HepG2 (cell line): Measurements from ENCODE around the gene ZNF341. TPM values are rescaled to one million over a fixed set of nuclear protein-coding genes. Genes with fewer than 3 reads are reported as not detected.

Source experiments
- BRCA1 ChIP-seq: sonication (generic); formaldehyde crosslinking; IDR thresholded peaks from 2 replicates; pipeline ENCODE4 v1.4.0; 2020; ENCODE audit warnings: missing genetic modification reagents
- GATA4 ChIP-seq: sonication (generic); IDR thresholded peaks from 2 replicates; pipeline ENCODE4 v1.6.1; 2016; ENCODE audit warnings: antibody characterized with exemption, low read depth, borderline replicate concordance
- HNRNPH1 ChIP-seq: fragments of 200-400 bp; formaldehyde crosslinking; optimal IDR thresholded peaks from 2 replicates; pipeline ENCODE3; 2017; ENCODE audit warnings: mild to moderate bottlenecking, low read depth, low read length
- IRF2 ChIP-seq: IDR thresholded peaks from 2 replicates; pipeline ENCODE4 v1.6.1; 2018; ENCODE audit warnings: missing genetic modification reagents, missing compliant biosample characterization
- ONECUT2 ChIP-seq: sonication (generic); formaldehyde crosslinking; IDR thresholded peaks from 2 replicates; pipeline ENCODE4 v1.4.0; 2020; ENCODE audit warnings: missing genetic modification reagents
- PHB2 ChIP-seq: fragments of 450-650 bp; IDR thresholded peaks from 2 replicates; pipeline ENCODE4 v1.6.1; 2018; ENCODE audit not compliant: partially characterized antibody
- PHF20 ChIP-seq: sonication (generic); formaldehyde crosslinking; IDR thresholded peaks from 2 replicates; pipeline ENCODE4 v1.5.0; 2020; ENCODE audit warnings: mild to moderate bottlenecking, missing genetic modification reagents
- TSC22D2 ChIP-seq: sonication (generic); formaldehyde crosslinking; IDR thresholded peaks from 2 replicates; pipeline ENCODE4 v1.5.1; 2020; ENCODE audit warnings: missing genetic modification reagents, mild to moderate bottlenecking, borderline replicate concordance
- ZBTB3 ChIP-seq: sonication (generic); formaldehyde crosslinking; IDR thresholded peaks from 2 replicates; pipeline ENCODE4 v1.4.0; 2020; ENCODE audit warnings: low read depth, mild to moderate bottlenecking, moderate library complexity, missing genetic modification reagents, borderline replicate concordance
- ZBTB8A ChIP-seq: sonication (generic); formaldehyde crosslinking; IDR thresholded peaks from 2 replicates; pipeline ENCODE4 v1.4.0; 2020; ENCODE audit warnings: mild to moderate bottlenecking, low read depth, missing genetic modification reagents, borderline replicate concordance
- ZFYVE20 ChIP-seq: sonication (generic); formaldehyde crosslinking; IDR thresholded peaks from 2 replicates; pipeline ENCODE4 v1.8.0; 2023; ENCODE audit warnings: low read depth, mild to moderate bottlenecking, moderate library complexity, missing genetic modification reagents, borderline replicate concordance
- ZNF501 ChIP-seq: sonication (generic); formaldehyde crosslinking; IDR thresholded peaks from 2 replicates; pipeline ENCODE4 v1.5.1; 2020; ENCODE audit warnings: mild to moderate bottlenecking, moderate library complexity, missing genetic modification reagents
- ZNF709 ChIP-seq: sonication (generic); formaldehyde crosslinking; IDR thresholded peaks from 2 replicates; pipeline ENCODE4 v1.5.0; 2020; ENCODE audit warnings: mild to moderate bottlenecking, missing genetic modification reagents
- polyA plus RNA-seq, 8 experiments: library from polyadenylated mRNA; depleted of rRNA in 3 of 8; stranded (reverse) in 7 of 8; unstranded in 1 of 8; fragments of >200 nt; fragmentation: Illumina TruSeq in 4 of 8; extraction: Trizol in 4 of 8; gene quantifications; 2 replicates each; pipeline versions ENCODE4 v1.2.1 to v1.2.3, GENCODE V29; 2011 to 2016; ENCODE audit warnings: low read depth in 4 of 8, missing spikeins in 1 of 8, mixed read lengths in 1 of 8; ENCODE audit not compliant: insufficient read depth in 1 of 8
- total RNA-seq, 5 experiments: library from RNA; depleted of rRNA; stranded (reverse); fragments of >200 nt; fragmentation: Illumina TruSeq; extraction: Trizol; gene quantifications; 2 replicates each; pipeline ENCODE4 v1.2.3, GENCODE V29; 2016; ENCODE audit warnings: low read depth in 1 of 5
- TF ChIP-seq, protein P1 (sequence below): sonication (generic); formaldehyde crosslinking; conservative IDR thresholded peaks from 2 replicates; pipeline ENCODE4 v1.4.0; 2020; ENCODE audit warnings: mild to moderate bottlenecking, missing genetic modification reagents, moderate library complexity
- TF ChIP-seq, protein P2 (sequence below): sonication (generic); formaldehyde crosslinking; IDR thresholded peaks from 2 replicates; pipeline ENCODE4 v1.9.0; 2021; ENCODE audit warnings: missing genetic modification reagents, borderline replicate concordance
- TF ChIP-seq, protein P3 (sequence below), 2 experiments: IDR thresholded peaks; 2 replicates each; pipeline ENCODE4 v1.6.1; 2011 to 2012; ENCODE audit warnings: low read length in 2 of 2, borderline replicate concordance in 1 of 2, low read depth in 1 of 2, mild to moderate bottlenecking in 1 of 2, moderate library complexity in 1 of 2
- TF ChIP-seq, protein P4 (sequence below): sonication (generic); formaldehyde crosslinking; conservative IDR thresholded peaks from 2 replicates; pipeline ENCODE4 v1.5.0; 2020; ENCODE audit warnings: missing genetic modification reagents

Gene ZNF341
- total and polyA plus RNA-seq, 2 of the 13 experiments (the other 11 are each of a cell fraction or from before 2014, with no cell fraction given), result 1.1 to 2.2 TPM

DNA sequence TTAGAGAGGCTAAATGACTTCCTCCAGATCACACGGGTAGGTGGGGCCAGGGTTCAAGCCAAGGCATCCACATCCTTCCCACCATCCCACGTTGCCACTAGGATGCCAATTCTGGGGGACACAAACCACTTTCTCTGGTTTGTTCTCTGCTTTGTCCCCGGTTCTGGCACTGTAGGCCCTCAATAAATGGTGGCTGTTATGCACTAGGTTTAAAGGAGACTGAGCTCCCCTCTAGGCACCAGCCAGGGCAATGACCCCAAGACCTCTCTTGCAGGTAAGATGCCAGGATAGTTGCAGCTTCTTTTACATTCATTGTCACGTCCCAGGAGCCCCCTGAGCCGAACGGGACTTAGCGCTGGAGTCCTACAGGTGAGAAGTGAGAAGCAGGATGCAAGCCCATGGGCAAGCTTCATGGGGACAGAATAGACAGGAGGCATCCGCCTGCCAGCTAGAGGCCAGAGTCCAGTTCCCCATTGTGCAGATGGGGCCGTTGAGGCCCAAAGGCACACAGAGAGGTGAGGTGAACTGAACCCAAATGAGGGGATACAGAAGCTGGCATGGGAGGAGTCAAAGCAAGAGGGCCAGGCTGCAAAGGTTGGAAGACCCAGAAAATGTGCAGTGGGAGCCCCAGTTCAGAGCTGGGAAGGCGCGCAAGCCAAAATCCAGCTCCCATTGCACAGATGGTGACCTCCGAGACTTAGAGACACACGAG, 12.4 kb upstream of the ZNF341 start (continued):
- TF ChIP-seq, protein P1, sequence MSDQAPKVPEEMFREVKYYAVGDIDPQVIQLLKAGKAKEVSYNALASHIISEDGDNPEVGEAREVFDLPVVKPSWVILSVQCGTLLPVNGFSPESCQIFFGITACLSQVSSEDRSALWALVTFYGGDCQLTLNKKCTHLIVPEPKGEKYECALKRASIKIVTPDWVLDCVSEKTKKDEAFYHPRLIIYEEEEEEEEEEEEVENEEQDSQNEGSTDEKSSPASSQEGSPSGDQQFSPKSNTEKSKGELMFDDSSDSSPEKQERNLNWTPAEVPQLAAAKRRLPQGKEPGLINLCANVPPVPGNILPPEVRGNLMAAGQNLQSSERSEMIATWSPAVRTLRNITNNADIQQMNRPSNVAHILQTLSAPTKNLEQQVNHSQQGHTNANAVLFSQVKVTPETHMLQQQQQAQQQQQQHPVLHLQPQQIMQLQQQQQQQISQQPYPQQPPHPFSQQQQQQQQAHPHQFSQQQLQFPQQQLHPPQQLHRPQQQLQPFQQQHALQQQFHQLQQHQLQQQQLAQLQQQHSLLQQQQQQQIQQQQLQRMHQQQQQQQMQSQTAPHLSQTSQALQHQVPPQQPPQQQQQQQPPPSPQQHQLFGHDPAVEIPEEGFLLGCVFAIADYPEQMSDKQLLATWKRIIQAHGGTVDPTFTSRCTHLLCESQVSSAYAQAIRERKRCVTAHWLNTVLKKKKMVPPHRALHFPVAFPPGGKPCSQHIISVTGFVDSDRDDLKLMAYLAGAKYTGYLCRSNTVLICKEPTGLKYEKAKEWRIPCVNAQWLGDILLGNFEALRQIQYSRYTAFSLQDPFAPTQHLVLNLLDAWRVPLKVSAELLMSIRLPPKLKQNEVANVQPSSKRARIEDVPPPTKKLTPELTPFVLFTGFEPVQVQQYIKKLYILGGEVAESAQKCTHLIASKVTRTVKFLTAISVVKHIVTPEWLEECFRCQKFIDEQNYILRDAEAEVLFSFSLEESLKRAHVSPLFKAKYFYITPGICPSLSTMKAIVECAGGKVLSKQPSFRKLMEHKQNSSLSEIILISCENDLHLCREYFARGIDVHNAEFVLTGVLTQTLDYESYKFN (CRISPR knock-in tag), result 0 out of 2 replicates have a peak, but pooled peaks have one; percentile 29
- no peak for TF ChIP-seq HNRNPH1
- TF ChIP-seq, protein P2, sequence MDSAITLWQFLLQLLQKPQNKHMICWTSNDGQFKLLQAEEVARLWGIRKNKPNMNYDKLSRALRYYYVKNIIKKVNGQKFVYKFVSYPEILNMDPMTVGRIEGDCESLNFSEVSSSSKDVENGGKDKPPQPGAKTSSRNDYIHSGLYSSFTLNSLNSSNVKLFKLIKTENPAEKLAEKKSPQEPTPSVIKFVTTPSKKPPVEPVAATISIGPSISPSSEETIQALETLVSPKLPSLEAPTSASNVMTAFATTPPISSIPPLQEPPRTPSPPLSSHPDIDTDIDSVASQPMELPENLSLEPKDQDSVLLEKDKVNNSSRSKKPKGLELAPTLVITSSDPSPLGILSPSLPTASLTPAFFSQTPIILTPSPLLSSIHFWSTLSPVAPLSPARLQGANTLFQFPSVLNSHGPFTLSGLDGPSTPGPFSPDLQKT, result no peak
- TF ChIP-seq ZNF501 (CRISPR knock-in tag), result peak; percentile 51; the same call in 1 of the 2 replicates
- TF ChIP-seq IRF2 (CRISPR knock-in tag), result no peak
- TF ChIP-seq, protein P3, sequence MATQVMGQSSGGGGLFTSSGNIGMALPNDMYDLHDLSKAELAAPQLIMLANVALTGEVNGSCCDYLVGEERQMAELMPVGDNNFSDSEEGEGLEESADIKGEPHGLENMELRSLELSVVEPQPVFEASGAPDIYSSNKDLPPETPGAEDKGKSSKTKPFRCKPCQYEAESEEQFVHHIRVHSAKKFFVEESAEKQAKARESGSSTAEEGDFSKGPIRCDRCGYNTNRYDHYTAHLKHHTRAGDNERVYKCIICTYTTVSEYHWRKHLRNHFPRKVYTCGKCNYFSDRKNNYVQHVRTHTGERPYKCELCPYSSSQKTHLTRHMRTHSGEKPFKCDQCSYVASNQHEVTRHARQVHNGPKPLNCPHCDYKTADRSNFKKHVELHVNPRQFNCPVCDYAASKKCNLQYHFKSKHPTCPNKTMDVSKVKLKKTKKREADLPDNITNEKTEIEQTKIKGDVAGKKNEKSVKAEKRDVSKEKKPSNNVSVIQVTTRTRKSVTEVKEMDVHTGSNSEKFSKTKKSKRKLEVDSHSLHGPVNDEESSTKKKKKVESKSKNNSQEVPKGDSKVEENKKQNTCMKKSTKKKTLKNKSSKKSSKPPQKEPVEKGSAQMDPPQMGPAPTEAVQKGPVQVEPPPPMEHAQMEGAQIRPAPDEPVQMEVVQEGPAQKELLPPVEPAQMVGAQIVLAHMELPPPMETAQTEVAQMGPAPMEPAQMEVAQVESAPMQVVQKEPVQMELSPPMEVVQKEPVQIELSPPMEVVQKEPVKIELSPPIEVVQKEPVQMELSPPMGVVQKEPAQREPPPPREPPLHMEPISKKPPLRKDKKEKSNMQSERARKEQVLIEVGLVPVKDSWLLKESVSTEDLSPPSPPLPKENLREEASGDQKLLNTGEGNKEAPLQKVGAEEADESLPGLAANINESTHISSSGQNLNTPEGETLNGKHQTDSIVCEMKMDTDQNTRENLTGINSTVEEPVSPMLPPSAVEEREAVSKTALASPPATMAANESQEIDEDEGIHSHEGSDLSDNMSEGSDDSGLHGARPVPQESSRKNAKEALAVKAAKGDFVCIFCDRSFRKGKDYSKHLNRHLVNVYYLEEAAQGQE (IDR thresholded peaks at IDR 0.05; ENCODE audit: borderline replicate concordance in 1 of 2, low read depth in 1 of 2, low read length in 2 of 2), result no peak
- no peak for TF ChIP-seq ZNF709 (CRISPR knock-in tag)
- TF ChIP-seq BRCA1 (CRISPR knock-in tag), result no peak
- TF ChIP-seq TSC22D2, result no peak
- TF ChIP-seq ZBTB3 (CRISPR knock-in tag), result no peak
- no peak for TF ChIP-seq GATA4
- TF ChIP-seq ONECUT2 (CRISPR knock-in tag), result no peak
- TF ChIP-seq, protein P4, sequence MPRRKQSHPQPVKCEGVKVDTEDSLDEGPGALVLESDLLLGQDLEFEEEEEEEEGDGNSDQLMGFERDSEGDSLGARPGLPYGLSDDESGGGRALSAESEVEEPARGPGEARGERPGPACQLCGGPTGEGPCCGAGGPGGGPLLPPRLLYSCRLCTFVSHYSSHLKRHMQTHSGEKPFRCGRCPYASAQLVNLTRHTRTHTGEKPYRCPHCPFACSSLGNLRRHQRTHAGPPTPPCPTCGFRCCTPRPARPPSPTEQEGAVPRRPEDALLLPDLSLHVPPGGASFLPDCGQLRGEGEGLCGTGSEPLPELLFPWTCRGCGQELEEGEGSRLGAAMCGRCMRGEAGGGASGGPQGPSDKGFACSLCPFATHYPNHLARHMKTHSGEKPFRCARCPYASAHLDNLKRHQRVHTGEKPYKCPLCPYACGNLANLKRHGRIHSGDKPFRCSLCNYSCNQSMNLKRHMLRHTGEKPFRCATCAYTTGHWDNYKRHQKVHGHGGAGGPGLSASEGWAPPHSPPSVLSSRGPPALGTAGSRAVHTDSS, result no peak
- TF ChIP-seq ZBTB8A (CRISPR knock-in tag), result no peak
- TF ChIP-seq PHB2, result no peak
- TF ChIP-seq ZFYVE20 (CRISPR knock-in tag), result no peak
- TF ChIP-seq PHF20 (CRISPR knock-in tag), result no peak
